PC-9 (cell line): ENCODE measurements around the gene GALNT7. TPM values are rescaled to one million over a fixed set of nuclear protein-coding genes. Genes with fewer than 3 reads are reported as not detected.

Source experiments
- BruUV-seq: library from RNA; stranded (reverse); fragments of 400-500 nt; replicated peaks from 2 replicates; lab custom pipeline; 2021; lab: Mats Ljungman, UMichigan
- CTCF ChIA-PET: fragments of 300-600 bp; sonication (Branson Sonifier 250); formaldehyde crosslinking; loops from one replicate; lab custom pipeline; 2022; ENCODE audit warnings: antibody characterized with exemption; lab: Charles Lee
- POLR2A ChIA-PET: fragments of 300-600 bp; sonication (Branson Sonifier 250); formaldehyde crosslinking; loops from one replicate; lab custom pipeline; 2022; ENCODE audit warnings: antibody characterized with exemption; ENCODE audit not compliant: unreplicated experiment; lab: Charles Lee
- DNase-seq, 2 experiments: peaks; one replicate each; pipeline versions ENCODE4 v3.0.0 to v3.0.0-alpha.2; 2015 to 2022; ENCODE audit warnings: mixed read lengths in 1 of 2
- H2AFZ ChIP-seq: fragments of 200-600 bp; sonication (generic); 2 replicates; pipeline ENCODE4 v1.8.1; 2017; ENCODE audit warnings: antibody characterized with exemption
- H3F3A ChIP-seq: fragments of 200-600 bp; sonication (generic); 2 replicates; pipeline ENCODE4 v1.8.1; 2017; ENCODE audit warnings: antibody characterized with exemption, mild to moderate bottlenecking, low read depth; ENCODE audit not compliant: insufficient read depth
- H3K27ac ChIP-seq: fragments of 200-600 bp; sonication (generic); 2 replicates; pipeline ENCODE4 v1.6.1; 2016; ENCODE audit warnings: mixed run types
- H3K27me3 ChIP-seq: fragments of 200-600 bp; sonication (generic); 2 replicates; pipeline ENCODE4 v1.6.1; 2016; ENCODE audit warnings: low read depth, mixed run types; ENCODE audit not compliant: insufficient read depth
- H3K36me3 ChIP-seq: fragments of 200-600 bp; sonication (generic); 2 replicates; pipeline ENCODE4 v1.6.1; 2016; ENCODE audit warnings: low read depth, mixed run types
- H3K4me1 ChIP-seq: fragments of 200-600 bp; sonication (generic); replicated peaks from 2 replicates; pipeline ENCODE4 v1.6.1; 2016; ENCODE audit warnings: mixed run types; ENCODE audit not compliant: insufficient read depth
- H3K4me2 ChIP-seq: fragments of 200-600 bp; sonication (generic); 2 replicates; pipeline ENCODE4 v1.6.1; 2017; ENCODE audit warnings: mixed run types
- H3K4me3 ChIP-seq: fragments of 200-600 bp; sonication (generic); 2 replicates; pipeline ENCODE4 v1.6.1; 2016; ENCODE audit warnings: mixed run types
- H3K79me2 ChIP-seq: fragments of 200-600 bp; sonication (generic); 2 replicates; pipeline ENCODE4 v1.6.1; 2017; ENCODE audit warnings: low read depth, mixed run types
- H3K9me2 ChIP-seq: fragments of 200-600 bp; sonication (generic); 2 replicates; pipeline ENCODE4 v1.8.1; 2017; ENCODE audit warnings: mild to moderate bottlenecking; ENCODE audit not compliant: insufficient read depth
- H3K9me3 ChIP-seq: fragments of 200-600 bp; sonication (generic); 2 replicates; pipeline ENCODE4 v1.8.1; 2016; ENCODE audit warnings: low read depth; ENCODE audit not compliant: insufficient read depth
- H4K20me1 ChIP-seq: fragments of 200-600 bp; sonication (generic); 2 replicates; pipeline ENCODE4 v1.8.1; 2017; ENCODE audit not compliant: insufficient read depth
- EZH2 ChIP-seq: fragments of 200-600 bp; sonication (generic); IDR thresholded peaks from 2 replicates; pipeline ENCODE4 v1.8.0; 2017; ENCODE audit warnings: antibody characterized with exemption, low read depth
- intact Hi-C: fragments of 100-400 bp; cut with micrococcal nuclease; formaldehyde crosslinking; loops from one replicate; pipeline ENCODE4 v1.10.0; 2022; ENCODE audit not compliant: unreplicated experiment
- total RNA-seq: library from RNA; stranded (reverse); gene quantifications from 2 replicates; pipeline ENCODE4 v1.2.3, GENCODE V29; 2021
- TF ChIP-seq, protein P1 (sequence below): fragments of 200-600 bp; sonication (generic); conservative IDR thresholded peaks from 2 replicates; pipeline ENCODE4 v1.6.1; 2017; ENCODE audit warnings: mixed run types, antibody characterized with exemption, mild to moderate bottlenecking, moderate library complexity

The GALNT7 gene
- total RNA-seq, 1 experiment from 2014 or later = 57.2 TPM

GRCh38 chr4:173145131-173145530, 23.5 kb upstream of the GALNT7 start:
- BruUV-seq = no TSS peak
- DNase-seq = no peak
- POLR2A ChIA-PET = no interaction called here
- intact Hi-C loops = no loop called here
- no peak overlapping the region for H3K27ac ChIP-seq
- CTCF ChIA-PET = no interaction called here
- TF ChIP-seq, protein P1, sequence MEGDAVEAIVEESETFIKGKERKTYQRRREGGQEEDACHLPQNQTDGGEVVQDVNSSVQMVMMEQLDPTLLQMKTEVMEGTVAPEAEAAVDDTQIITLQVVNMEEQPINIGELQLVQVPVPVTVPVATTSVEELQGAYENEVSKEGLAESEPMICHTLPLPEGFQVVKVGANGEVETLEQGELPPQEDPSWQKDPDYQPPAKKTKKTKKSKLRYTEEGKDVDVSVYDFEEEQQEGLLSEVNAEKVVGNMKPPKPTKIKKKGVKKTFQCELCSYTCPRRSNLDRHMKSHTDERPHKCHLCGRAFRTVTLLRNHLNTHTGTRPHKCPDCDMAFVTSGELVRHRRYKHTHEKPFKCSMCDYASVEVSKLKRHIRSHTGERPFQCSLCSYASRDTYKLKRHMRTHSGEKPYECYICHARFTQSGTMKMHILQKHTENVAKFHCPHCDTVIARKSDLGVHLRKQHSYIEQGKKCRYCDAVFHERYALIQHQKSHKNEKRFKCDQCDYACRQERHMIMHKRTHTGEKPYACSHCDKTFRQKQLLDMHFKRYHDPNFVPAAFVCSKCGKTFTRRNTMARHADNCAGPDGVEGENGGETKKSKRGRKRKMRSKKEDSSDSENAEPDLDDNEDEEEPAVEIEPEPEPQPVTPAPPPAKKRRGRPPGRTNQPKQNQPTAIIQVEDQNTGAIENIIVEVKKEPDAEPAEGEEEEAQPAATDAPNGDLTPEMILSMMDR = no peak
- TF ChIP-seq EZH2 = no peak
- no peaks in the 10 kb centered on the region for H4K20me1 ChIP-seq
- no peak overlapping the region for H3K4me3 ChIP-seq
- H3K79me2 ChIP-seq = no peaks in the 10 kb centered on the region
- no peak overlapping the region for H3K4me2 ChIP-seq
- H3K9me3 ChIP-seq = no peaks in the 10 kb centered on the region
- H3K4me1 ChIP-seq = no peaks in the 10 kb centered on the region
- H3F3A ChIP-seq = no peaks in the 10 kb centered on the region
- H2AFZ ChIP-seq = no peak overlapping the region
- H3K9me2 ChIP-seq = no peaks in the 10 kb centered on the region
- H3K27me3 ChIP-seq = no peaks in the 10 kb centered on the region
- H3K36me3 ChIP-seq = no peaks in the 10 kb centered on the region

DNA sequence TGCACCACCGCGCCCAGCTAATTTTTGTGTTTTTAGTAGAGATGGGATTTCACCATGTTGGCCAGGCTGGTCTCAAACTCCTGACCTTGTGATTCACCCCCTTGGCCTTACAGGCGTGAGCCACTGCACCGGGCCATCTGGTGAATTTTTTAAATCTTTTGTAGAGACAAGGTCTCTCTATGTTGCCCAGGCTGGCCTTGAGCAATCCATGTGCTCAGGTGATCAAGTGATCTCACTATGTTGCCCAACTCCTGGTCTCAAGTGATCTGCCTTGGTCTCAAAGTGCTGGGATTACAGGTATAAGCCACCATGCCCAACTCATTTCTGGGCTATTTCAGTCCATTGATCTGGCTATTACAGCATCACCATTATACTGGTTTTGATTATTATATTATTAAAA, 22.2 kb upstream of the GALNT7 start:
- intact Hi-C loops = no loop called here
- no TSS peak for BruUV-seq
- Histone ChIP-seq H3K9me3 (no peaks in the 10 kb centered on the region), H3K79me2 (no peaks in the 10 kb centered on the region), H3F3A (no peaks in the 10 kb centered on the region), H3K4me2 (no peak overlapping the region), H3K36me3 (no peaks in the 10 kb centered on the region), H2AFZ (no peak overlapping the region), H3K27me3 (no peaks in the 10 kb centered on the region), H4K20me1 (no peaks in the 10 kb centered on the region), H3K4me3 (no peak overlapping the region), H3K4me1 (no peaks in the 10 kb centered on the region), H3K9me2 (no peaks in the 10 kb centered on the region), H3K27ac (no peak overlapping the region)
- POLR2A ChIA-PET = no interaction called here
- DNase-seq = peak in 1 of 2 experiments; percentile 39
- no peak for TF ChIP-seq EZH2
- TF ChIP-seq, protein P1 = no peak
- CTCF ChIA-PET = no interaction called here

DNA sequence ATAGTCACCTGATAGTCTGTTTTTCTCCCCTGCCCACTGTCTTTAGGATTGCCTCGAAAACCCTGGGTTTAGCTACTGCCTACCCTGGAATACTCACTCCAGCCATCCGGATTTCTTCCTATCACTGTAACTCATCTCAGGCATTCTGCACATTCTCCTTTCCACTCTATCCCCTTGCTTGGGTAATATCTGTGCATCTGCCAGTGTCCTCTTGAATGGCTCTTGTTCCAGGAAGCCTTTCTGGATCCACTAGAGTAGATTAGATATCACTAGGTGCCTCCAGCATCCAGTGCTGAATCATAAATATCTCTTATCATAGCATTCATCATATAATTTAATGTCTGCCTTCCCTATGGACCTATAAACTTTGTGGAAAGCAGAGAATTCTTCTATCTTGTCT, 17.1 kb upstream of the GALNT7 start:
- Histone ChIP-seq H3K4me2 (no peak overlapping the region), H3K4me3 (no peak overlapping the region), H3K79me2 (no peaks in the 10 kb centered on the region), H3K9me3 (no peaks in the 10 kb centered on the region), H2AFZ (no peak overlapping the region), H3K27me3 (no peaks in the 10 kb centered on the region), H3K4me1 (no peaks in the 10 kb centered on the region), H3K36me3 (no peaks in the 10 kb centered on the region), H3K27ac (no peak overlapping the region), H3F3A (no peaks in the 10 kb centered on the region), H3K9me2 (no peaks in the 10 kb centered on the region), H4K20me1 (no peaks in the 10 kb centered on the region)
- BruUV-seq = no TSS peak
- TF ChIP-seq, protein P1 = no peak
- TF ChIP-seq EZH2 = no peak
- intact Hi-C loops = no loop called here
- no peak for DNase-seq
- POLR2A ChIA-PET = interaction anchor here (0.5 kb wide), 1 partner anchor 76 kb away, joined by 3 read pairs; no protein-coding TSS in a partner anchor
- CTCF ChIA-PET = no interaction called here
